ENCODE measurements around the gene LRRC8A.

The LRRC8A gene

DNA sequence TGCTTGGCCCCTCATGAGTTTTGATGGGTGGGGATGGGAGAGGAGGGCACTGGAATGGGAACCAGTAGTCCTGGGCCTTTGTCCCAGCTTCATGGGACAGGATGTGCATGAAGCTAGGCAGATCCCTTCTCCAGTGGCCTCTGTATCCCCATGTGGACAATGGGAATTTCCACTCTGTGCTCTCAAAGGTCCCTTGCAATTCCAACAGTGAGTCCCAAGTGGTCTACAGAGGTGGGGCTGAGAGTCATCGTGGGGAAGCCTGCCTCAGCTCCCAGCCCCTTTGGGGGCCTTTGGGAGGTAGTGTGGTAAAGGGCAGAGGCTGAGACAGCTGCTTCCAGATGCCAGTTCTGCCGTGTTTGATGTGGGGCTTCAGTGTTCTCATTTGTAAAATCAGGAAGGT lies 37.0 kb downstream of the LRRC8A start (continued):
- no peak for TF ChIP-seq ZNF404 (tag by site-specific recombination; IDR thresholded peaks at IDR 0.05)
- TF ChIP-seq, protein P1, sequence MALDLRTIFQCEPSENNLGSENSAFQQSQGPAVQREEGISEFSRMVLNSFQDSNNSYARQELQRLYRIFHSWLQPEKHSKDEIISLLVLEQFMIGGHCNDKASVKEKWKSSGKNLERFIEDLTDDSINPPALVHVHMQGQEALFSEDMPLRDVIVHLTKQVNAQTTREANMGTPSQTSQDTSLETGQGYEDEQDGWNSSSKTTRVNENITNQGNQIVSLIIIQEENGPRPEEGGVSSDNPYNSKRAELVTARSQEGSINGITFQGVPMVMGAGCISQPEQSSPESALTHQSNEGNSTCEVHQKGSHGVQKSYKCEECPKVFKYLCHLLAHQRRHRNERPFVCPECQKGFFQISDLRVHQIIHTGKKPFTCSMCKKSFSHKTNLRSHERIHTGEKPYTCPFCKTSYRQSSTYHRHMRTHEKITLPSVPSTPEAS (tag by site-specific recombination; IDR thresholded peaks at IDR 0.05): no peak
- TF ChIP-seq ZNF561 (tag by site-specific recombination; IDR thresholded peaks at IDR 0.05; ENCODE audit: borderline replicate concordance): no peak

DNA sequence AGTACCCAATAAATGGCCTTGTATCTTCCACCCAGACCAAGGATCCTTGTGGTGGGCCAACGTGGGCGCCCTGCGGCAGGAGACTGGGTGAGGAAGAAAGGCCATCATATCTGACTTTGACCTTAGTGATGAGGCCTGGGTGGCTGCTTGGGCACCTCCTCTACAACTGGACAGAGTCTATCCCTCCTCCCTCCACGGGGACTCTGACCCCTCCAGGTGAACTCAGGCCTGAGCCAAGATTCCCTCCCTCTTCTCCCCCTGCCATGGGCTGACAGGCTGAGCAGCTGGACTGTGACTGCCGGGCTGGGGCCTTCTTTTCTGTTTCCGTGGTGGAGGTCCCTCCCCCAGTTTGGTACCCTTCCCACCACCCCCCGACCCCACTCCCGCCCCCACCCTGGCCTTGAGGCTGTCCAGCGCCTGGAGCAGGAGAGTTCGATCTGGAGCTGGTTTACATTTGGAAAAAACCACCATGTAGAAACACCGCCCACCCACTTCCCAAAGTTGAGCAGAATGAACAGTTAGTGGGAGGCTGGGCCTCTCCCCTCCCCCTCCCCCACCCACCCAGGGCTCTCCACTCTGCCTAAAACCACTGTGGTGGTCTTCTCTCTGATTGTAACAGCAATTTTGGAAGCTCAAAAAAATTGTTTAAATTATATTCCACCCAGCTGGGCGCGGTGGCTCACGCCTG lies 37.6 kb downstream of the LRRC8A start:
- Histone ChIP-seq H3K27ac (ENCODE audit: extremely low read depth, low read depth, low read length) (no peak overlapping the region), H3K4me1 (ENCODE audit: control insufficient read depth, insufficient read depth, low read length) (no peaks in the 10 kb centered on the region), H3K36me3 (ENCODE audit: control insufficient read depth in 2 of 2, insufficient read depth in 1 of 2, low read length in 2 of 2) (peaks cover 0 to 29% of the 10 kb centered on the region in 2 experiments; a peak in 1 of 3 replicates), H3K9me3 (ENCODE audit: control insufficient read depth, insufficient read depth, low read depth, low read length) (no peaks in the 10 kb centered on the region), H3K4me3 (ENCODE audit: low read depth, low read length) (no peak overlapping the region)
- ChIA-PET CTCF (interaction anchor here (1.2 kb wide), 1 partner anchor 9 kb away, joined by 6 read pairs; no protein-coding TSS in a partner anchor), POLR2A (no interaction called here)
- peak; percentile 8; the same call in 1 of the 2 replicates for TF ChIP-seq EGR2 (tag by site-specific recombination; IDR thresholded peaks at IDR 0.05; ENCODE audit: low read depth)
- TF ChIP-seq ZFHX2 (tag by site-specific recombination; conservative IDR thresholded peaks at IDR 0.05): peak; percentile 34
- TF ChIP-seq, protein P1 (tag by site-specific recombination; IDR thresholded peaks at IDR 0.05): no peak
- no peak for TF ChIP-seq REPIN1 (tag by site-specific recombination; IDR thresholded peaks at IDR 0.05; ENCODE audit: low read depth)
- no peak for TF ChIP-seq ZNF677 (tag by site-specific recombination; IDR thresholded peaks at IDR 0.05)
- TF ChIP-seq ZNF558 (tag by site-specific recombination; IDR thresholded peaks at IDR 0.05): no peak
- TF ChIP-seq ZNF132 (tag by site-specific recombination; IDR thresholded peaks at IDR 0.05; ENCODE audit: borderline replicate concordance): no peak

DNA sequence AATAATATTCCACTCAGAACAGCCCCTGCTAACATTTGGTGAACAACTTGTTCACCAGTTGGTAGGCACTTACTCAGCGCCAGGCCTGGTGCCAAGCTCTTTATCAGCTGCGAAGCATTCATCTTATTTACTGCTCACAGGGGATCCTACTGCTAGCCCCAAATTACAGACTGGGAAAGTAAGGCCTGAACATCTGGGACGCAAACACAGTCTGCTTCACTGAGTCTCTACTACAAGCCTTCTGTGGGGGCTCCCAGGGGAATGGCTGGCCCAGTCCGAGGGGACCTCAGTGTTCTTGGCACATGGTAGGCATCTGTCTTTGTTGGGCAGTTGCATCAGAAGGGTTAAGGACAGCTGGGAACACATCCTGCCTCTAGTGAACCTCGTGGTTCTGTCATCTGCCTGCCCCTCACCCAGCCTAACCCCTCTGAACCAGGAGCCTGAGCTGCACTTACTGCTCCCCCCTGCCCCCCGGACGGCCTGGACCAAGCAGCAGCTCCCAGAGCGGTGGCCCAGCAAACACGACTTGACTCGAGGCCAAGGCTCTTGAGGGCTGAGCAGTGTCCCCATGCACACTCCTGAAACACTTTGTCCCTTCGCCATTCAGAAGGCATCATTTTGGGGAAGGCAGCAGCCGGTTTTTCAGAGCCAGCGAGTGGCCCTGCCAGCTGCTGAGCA lies 38.6 kb downstream of the LRRC8A start, which contains the start of gene PHYHD1:
Gene PHYHD1, plus strand, starts transcription at position 602 of the 678 bp plus-strand sequence. CDS start 1,342 bp downstream, outside the sequence.
- Histone ChIP-seq H3K27ac (ENCODE audit: extremely low read depth, low read depth, low read length) (no peak within 1 kb of the TSS), H3K4me3 (ENCODE audit: low read depth, low read length) (no peak within 1 kb of the TSS), H3K36me3 (ENCODE audit: control insufficient read depth in 2 of 2, insufficient read depth in 1 of 2, low read length in 2 of 2) (peaks cover 0 to 25% of the 10 kb centered on the region in 2 experiments; a peak in 1 of 3 replicates), H3K4me1 (ENCODE audit: control insufficient read depth, insufficient read depth, low read length) (no peaks in the 10 kb centered on the region), H3K9me3 (ENCODE audit: control insufficient read depth, insufficient read depth, low read depth, low read length) (no peaks in the 10 kb centered on the region)
- ChIA-PET POLR2A (interaction anchor here (0.6 kb wide), 1 partner anchor 20 kb away, joined by 4 read pairs; no protein-coding TSS in a partner anchor), CTCF (interaction anchor here (0.5 to 1.5 kb wide), 4 partner anchors 8 to 702 kb away, joined by 3 to 6 read pairs (median 4); no protein-coding TSS in a partner anchor)
- 0 out of 2 replicates have a peak, but pooled peaks have one; percentile 18 for TF ChIP-seq GLIS1 (tag by site-specific recombination; IDR thresholded peaks at IDR 0.05)
- no peak for TF ChIP-seq ZNF830 (tag by site-specific recombination; IDR thresholded peaks at IDR 0.05; ENCODE audit: low read depth)
- TF ChIP-seq, protein P2, sequence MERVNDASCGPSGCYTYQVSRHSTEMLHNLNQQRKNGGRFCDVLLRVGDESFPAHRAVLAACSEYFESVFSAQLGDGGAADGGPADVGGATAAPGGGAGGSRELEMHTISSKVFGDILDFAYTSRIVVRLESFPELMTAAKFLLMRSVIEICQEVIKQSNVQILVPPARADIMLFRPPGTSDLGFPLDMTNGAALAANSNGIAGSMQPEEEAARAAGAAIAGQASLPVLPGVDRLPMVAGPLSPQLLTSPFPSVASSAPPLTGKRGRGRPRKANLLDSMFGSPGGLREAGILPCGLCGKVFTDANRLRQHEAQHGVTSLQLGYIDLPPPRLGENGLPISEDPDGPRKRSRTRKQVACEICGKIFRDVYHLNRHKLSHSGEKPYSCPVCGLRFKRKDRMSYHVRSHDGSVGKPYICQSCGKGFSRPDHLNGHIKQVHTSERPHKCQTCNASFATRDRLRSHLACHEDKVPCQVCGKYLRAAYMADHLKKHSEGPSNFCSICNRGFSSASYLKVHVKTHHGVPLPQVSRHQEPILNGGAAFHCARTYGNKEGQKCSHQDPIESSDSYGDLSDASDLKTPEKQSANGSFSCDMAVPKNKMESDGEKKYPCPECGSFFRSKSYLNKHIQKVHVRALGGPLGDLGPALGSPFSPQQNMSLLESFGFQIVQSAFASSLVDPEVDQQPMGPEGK (tag by site-specific recombination; IDR thresholded peaks at IDR 0.05): peak; percentile 25; the same call in 1 of the 2 replicates
- no peak for TF ChIP-seq ZNF223 (tag by site-specific recombination; IDR thresholded peaks at IDR 0.05)

Measured in HEK293 (cell line).